T1000 (cell line): ENCODE data around the gene PEPD.

Experiments used
- DNase-seq: peaks from one replicate; lab custom pipeline; 2025; ENCODE audit warnings: mixed read lengths; lab: John Stamatoyannopoulos, UW

The PEPD gene

DNA sequence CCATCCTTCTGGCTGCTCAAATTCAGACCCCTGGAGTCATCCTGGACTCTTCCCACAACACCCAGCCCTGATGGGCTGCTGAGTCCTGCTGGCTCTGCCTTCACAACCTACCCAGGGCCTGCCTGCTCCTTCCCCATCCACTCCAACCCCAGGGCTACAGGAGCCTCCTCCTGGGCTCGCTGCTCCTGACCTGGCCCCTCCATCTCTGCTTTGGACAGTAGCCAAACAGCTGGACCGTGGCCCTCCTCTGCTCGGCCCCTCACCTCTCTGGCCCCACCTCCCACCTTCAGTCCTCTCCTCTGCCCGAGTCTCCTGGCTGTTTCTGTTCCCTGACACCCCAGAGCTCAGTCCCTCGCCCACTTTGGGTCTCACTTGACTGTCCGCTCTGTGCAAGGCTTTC lies 81.3 kb downstream of the PEPD start:
- DNase-seq = no peak

DNA sequence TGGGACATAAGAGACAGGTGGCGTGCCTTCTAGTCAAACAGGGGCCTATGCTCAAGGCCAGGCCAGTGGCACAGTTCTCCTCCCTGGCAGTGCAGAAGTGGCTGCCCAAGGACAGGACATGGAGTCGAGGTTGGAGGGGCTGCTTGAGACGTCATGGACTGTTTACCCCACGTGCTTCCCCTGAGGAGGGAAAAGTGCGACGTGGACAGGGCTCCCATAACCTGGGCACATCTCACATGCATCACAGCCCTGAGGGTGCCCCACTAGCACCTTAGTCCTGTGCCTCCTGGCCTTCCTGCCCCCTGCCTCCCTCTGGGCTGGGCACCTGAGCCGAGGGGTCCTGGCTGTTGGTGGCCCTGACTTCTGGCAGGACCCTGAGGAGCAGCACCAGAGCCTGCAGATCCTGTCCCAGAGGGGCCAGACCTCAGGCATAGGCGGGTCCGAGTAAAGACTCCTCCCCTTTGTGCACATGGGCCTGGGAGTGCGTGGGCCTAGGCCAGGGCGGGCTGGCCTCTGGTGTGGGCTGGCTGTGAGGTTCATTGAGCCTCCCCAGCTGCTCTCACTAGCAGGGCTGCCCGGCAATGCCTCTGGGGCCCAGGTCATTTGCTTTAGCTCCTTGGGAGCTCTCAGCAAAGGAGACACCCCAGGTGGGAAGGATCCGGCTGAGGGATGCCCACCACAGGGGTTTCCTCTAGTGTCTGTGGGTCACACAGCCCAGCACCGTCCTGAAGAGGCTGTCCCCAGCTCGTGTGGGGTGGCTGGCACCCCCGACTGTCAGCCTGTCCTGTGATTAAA lies 82.4 kb downstream of the PEPD start:
- DNase-seq = no peak

DNA sequence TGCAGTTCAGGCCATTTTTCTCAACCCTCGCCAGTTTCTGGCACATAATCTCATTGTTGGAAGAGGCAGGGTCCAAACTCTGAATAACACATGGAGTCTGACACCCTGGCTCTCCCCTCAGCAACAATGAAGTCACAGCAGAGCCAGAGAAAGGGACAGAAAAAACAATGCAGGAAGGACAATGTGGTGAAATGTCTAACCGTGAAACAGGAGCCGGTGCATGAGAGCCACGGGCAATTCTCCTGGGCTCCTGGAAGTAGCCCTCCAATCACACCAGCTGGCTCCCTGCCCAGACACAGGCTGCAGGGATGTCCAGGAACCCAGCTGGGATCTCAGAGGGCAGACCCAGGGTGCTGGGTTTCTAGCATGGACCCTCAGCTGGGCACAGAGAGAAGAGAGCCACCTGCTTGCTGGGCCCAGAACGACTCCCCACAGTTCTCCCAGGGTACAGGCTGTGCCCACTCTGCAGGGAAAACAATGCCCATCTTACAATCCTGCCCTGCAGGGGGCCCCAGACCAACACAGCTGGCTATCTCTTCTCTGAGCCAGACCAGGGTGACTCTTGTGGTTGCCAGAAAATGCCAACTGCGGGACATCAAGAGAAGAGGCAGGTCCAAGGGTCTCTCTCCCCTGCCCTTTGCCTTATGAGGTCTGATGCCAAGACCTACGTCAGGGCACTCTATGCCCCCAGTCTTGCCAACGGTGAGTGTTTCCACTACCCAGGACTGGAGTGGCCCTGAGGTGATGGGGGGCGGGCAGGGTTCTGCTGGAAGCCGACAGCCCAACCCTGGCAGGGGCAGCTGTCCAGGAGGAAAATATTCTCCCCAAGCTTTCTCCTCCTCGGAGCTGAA lies 83.5 kb downstream of the PEPD start:
- DNase-seq = no peak

DNA sequence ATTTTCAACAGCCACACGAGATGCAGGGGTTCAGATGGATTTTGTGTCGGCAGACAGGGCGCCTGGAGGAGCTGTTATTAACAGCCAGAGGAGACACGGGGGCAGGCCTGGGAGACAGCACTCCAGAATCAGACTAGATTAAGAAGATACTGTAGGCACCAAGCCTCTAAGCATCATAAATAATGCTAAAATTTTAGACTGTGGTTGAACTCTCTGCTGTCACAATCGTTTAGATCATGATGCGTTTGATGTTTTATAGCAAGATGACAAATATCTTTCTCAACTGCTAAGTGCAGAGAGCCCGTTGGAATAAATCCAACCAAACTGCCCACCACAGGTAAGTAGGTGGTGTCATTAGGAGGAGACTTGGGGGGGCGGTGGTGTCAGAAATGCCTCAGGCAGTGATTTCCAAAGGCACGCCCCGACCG lies 84.2 kb downstream of the PEPD start:
- DNase-seq = no peak

DNA sequence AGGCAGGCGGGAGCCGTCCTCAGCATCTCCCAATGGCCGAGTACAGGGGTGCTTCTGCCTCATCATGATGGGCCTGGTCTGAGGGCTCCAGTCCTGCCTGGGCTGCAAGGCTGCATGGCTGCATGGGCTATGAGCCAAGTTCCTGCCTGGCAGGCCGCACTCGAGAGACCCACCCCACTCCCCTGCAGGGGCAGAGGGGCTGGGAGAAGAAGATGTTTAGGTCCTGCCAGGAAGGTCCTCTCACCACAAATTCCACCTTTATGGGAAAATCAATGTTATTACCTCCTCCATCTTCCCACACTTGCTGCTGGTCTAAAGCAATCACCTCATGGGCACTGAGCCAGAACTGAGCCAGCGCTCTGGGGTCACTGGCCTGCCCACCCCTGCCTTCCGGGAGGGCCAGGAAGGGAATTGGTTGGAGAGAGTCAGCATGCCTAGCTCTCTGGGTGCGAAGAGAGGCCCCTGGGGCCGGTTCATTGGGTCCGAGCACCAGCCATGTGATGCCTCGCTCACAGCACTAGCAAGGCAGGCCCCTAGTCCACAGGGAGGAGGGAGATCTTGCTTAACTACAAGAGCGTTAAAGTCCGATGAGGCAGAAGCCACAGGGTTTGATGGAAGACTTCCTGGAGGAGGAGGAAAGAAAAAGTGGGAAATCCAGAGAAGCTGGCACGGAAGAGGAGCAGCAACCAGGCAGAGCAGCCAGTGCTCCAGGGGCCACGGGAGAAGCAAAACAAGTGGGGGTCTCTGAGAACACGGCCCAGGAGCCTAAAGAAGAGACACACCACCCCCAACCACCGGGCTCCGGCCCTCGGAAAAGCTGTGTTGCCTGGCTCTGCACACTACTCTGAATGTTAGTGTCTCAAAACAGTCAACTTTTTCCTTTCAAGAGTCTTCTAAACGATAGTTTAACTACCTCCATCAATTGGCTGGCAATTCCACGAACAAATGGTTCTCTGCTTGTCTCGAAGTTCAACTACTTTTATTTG lies 84.9 kb downstream of the PEPD start:
- DNase-seq = no peak

DNA sequence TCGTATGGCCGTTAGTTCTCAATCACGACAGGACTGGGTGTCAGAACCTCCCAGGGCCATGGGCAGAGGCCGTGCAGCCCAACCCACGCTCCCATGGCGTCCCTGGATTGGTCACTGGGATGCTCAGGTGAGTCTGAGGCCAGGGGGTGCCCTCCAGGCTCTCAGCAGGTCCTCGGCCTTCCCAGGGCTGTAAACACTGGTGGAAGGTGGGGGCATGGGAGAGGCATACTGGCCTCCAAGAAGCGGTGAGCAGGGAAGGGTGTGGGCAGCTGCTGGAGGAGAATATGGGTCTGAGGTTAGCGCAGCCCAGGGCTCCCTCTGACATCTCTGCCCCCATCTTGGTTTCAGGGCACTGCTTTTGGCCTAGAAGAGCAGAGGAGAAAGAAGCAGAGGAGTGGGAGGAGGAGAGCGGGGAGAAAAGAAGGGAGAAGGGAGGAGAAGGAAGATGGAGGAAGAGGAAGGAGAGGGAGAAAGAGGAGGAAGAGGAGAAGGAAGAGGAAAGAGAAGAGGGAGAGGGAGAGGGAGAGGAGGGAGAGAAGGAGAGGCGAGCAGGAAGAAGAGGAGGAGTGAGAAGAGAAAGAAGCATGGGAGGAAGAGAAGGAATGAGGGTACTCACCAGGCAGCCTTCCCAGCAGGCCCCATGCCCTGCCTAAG lies 85.8 kb downstream of the PEPD start:
- DNase-seq = no peak

DNA sequence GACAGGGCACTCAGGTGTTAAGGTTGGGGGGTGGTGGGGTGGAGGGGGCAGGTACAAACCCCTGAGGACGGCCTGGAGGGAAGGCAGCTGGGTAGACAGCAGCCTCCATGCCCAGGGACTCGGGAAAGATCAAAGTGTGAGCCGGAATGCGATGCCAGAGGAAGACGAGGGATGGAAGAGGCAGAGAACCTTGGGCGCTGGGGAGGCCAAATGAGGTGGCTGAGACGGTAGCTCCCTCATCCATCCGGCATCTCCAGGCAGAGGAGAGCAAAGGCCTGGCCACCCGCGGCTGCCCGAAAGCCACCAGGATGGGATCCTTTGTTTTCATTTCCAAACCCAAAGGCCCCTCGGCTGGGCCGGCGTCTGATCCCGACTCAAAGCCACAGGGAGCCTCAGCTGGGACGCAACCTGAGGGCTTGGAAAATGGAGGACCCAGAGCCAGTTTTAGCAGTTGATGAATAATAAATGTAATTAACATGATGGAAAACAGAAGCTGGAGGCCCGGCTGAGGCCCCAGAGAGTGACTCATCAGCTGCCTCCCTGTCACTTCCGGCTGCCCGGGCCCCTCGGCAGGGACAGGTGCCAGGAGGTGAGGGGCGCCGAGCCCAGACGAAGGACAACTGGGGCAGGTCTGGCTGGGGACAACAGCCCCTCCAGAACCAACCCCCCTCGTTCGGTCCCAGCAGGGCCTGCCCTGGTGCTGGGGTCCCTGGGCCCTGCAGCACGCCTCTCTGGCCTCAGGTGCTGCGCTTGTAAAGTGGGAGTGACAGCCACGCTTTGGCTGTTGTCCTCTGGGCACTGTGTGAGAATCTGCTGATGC lies 86.5 kb downstream of the PEPD start:
- DNase-seq = no peak

DNA sequence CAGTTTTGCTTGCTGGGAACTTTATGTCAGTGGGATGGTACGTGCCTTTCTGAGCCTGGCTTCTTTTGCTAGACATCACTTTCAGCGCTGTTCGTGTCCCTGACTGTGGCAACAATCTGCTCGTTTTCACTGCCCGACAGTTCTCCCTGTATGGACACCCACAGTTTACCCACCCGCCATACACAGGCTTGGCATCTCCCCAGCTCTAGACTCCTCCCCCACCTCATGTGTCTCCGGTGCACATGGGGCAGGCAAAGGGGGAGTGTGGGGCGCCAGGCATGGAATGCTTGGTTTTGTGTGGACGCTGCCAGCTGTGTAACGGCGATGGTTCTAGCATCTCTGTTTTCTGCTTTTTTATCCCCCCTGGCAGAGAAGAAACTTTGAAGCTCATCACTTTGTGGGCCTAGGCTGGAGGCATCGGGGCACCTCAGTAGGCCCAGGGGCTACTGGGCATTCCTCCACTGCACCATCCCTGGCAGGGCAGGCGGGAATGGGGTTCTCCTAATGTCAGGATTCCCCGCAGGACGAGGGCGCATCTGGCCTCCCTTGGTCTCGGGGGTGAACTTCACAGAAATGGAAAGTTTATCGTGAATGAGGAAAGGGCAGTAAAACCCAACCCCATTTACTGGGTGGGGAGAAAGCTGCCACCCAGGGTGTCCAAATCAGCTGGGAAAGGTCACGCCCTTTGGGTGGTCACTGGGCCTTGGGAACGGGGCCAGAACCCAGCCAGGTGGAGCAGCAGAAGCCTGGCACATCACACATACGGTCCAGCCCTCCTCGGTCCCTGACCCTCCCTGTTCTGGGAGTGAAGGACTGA lies 87.3 kb downstream of the PEPD start:
- no peak for DNase-seq

DNA sequence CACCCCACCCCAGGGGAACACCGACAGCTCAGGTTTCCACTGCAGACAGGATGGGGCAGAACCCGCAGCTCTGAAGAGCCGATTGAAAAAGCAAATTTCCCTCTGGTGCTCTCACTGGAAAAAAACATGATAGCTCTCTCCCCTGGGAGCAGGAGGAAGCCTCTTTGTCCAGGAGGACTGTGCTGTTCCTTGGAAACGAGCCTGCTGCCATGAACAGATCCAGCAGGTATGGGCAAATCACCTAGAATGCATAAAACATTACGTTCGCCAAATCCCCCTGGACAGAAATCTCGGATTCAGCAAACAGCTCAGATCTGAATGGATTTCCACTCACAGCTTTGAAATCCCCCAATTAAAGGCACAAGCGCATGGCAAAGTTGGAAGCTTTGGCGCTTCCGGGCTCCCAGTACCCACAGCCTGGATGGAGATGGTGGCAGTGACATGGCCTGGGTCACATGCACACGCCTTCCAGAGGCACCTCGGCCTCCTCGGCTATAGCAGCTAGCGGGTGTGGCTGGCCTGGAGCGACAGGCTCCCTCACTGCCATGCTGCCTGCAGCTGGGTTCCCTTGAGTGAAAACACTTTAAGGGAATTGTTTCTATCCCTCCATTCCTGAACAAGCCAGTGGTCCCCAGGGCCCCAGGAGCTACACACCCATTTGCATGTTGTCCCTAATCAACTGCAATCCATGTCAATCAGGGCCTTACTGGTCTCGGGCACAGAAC lies 89.0 kb downstream of the PEPD start:
- no peak for DNase-seq

DNA sequence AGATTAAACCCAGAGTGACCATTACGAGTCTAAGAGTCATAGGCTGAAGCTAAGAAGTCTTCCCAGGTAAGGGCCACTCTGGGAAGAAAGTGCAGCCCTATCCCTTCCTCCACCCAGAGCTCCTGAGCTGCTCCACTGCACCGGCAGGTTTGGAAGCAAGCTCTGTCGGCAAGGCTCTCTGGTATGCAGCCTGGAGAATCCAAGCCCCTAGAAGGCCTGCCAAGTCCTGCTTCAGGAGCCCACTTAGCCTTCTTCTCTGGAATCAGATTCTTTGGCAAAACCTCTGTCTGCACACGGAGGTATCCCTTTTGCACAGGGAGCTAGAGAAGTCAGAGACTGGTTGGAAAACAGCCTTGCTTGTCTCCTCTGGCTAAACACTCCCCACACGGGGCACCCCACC lies 89.6 kb downstream of the PEPD start:
- no peak for DNase-seq

DNA sequence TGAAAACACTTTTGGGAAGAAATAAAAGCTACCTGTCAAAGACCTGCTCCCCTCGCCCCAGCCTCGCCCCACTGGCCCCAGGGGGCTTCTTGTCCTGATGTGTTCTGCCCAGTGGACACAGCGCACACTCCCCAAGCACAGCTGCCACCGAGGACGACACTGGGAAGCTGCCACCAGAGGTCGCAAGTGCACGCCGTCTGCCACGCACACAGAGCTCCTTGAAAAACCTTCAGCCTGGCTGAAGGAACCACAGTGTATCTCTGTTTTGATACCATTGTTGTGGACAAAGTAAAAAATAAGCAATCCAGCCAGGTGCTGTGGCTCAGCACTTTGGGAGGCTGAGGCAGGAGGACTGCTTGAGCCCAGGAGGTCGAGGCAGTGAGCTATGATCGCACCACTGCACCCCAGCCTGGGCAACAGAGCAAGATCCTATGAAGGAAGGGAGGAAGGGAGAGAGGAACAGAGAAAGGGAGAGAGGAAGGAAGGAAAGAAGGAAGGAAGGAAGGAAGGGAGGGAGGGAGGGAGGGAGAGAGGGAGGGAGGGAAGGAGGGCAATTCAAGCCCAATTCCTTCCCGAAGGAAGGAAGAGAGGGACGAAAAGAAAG lies 90.8 kb downstream of the PEPD start:
- DNase-seq = no peak

DNA sequence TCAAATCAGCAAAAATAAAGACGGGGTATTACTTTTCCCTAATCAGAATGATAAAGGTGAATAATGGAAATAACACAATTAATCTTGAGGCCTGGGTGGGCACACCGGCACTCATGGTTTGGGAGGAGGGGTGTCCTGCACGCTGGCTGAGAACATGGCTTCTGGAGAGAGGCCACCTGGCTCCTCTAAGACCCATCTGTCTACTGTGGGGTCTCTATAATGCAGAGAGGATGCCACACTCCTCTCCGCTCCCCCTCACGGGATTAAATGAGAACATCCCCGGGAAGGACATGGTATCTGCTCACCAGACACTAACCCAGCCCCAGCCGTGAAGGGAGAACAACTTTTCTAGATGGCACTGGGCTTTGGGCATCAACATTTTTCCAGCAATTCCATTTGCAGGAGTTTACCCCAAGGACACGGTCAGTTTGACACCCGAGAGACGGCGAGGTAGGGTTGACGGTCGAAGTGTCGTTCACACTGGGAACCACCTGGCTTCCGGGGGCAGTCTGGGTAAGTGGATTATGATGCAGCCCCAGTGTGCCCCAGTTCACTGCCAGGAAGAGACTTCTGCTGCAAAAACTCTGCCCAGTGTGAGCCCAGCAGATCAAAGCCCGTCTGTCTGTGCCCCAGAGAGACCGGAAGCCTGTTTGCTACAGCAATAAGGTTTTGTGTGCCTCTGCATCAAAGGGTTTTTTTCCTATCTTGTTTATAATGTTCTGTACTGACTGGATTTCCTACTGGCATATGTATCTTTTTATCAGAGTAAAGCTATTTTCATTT lies 91.5 kb downstream of the PEPD start:
- no peak for DNase-seq

DNA sequence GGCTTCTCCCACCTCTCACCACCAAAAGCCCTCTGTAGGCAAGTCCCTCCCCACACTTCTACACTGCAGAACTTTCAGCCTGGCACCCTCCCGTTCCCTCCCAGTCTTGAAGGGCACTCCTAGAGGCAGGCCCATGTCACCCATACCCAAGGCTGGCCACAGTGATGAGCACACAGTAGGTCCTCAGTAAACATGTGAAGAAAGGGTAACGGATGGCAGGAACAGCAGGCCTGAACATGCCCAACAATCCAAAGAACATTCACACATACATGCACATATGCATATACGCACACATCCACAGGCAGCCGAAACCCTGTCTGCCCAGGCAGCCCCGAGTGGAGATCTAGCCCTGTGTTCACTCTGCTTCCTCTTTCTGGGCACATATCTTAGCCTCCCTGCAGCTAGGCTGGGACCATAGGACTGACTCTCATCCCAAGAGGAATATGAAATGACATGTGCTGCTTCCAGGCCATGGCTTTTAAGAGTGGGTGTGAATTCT lies 92.9 kb downstream of the PEPD start:
- no peak for DNase-seq

DNA sequence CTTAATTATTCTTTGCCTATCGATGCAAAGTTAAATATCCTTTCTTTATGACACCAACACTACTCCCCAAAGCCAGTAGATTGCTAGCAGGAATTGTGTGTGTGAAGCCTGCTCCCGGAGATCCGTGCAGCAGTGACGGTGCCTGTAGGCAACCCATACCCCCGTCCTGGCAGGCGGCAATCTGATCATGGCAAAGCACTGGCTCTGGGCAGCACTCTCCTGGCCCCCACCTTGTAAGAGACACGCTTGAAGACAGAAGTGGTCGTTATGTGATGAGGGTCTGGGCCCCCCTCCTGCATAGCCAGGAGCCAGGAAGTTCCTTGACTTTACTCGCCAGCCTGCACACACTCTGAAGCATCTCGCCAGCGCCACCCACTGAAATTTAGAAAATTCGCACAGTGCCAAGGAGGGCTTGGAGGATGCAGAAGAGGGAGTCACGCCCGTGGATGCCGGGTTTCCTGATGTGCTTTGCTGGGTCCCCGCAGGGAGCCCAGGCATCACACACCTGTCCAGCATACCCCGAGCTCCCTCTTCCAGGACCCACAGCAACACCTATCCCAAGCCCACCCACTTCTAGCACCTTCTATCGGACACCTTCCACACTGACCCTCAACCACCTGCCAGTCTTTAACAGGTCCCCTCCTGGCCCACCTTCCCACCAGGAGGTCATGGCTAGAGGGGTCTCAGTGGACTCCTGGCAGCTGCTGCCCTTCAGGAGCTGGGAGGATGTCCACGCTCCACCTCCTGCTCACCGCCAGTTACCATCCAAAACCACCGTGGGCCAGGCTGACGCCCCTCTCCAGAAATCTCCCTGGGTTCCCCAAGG lies 93.6 kb downstream of the PEPD start:
- no peak for DNase-seq

DNA sequence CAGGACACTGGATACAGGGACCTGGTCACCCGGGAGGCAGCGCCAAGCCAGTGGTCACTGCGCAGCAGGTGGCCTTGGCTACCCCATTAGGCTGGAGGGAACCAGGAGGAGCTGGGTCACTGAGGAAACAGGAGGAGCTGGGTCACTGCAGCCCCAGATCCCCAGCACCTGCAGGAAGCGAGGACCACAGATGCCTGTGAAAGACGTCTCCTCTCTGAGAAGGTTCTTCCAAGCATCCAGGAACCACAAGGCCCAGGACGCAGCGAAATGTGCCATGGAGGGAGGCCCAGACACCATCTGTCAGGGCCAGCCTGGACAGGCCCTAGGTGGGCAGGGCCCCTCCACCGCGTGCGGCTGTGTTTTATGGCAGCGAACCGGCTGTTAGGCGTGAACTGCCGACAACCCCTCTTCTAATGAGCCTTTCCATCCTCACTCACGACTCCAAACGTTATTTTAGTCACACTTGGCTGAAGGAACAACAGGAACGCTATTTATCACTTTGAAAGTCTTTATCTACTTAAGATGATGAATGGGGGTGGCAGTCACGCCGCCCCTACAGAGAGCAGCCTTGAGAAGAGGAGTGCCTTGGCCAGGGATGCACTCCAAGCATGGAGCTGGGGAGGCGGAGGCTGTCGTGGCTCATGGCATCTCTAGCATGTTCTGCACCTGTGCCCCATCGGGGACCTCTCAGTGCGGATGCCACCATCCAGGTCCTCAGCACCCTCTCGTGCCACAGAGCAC lies 94.8 kb downstream of the PEPD start:
- DNase-seq = no peak

DNA sequence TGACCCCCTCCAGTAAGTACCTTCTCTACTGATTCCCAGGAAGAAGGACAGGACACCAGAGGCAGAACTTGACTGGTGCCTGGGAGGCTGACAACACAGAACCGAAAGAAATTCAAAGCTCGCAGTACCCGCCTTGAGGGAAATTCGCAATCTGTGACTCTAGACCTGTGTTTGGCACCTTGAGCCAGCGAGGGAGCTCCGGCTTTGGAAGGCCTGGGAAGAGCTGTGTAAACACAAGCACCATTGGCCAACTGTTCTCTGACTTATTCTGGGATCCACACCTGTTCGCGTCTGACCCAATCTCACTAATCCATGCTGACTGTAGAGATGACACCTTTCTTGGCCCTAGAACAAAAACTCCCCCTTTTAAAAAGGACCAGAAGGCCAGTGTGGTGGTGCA lies 97.4 kb downstream of the PEPD start:
- DNase-seq = no peak
